Measurements from ENCODE around the gene EEF1G.

DNA sequence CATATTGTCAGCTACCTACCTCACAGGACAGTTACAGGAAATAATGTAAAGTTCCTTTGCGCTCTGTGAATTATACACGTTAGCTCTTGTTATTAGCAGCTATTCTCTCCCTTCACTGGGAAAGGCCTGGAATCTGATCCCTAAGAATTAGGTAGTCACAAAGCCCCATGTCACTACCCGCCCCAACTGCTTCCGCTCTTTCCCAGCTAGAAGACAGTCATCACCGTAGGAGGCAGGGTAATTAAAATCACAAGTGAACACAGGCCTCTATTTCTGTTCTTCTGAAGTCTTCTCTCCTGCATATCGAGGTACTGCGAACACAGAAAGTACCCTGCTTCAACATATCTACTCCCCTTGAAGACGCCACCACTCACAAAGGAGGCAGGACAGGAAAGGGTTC is 14.5 kb downstream of the EEF1G start:
- TF ChIP-seq, protein P1, sequence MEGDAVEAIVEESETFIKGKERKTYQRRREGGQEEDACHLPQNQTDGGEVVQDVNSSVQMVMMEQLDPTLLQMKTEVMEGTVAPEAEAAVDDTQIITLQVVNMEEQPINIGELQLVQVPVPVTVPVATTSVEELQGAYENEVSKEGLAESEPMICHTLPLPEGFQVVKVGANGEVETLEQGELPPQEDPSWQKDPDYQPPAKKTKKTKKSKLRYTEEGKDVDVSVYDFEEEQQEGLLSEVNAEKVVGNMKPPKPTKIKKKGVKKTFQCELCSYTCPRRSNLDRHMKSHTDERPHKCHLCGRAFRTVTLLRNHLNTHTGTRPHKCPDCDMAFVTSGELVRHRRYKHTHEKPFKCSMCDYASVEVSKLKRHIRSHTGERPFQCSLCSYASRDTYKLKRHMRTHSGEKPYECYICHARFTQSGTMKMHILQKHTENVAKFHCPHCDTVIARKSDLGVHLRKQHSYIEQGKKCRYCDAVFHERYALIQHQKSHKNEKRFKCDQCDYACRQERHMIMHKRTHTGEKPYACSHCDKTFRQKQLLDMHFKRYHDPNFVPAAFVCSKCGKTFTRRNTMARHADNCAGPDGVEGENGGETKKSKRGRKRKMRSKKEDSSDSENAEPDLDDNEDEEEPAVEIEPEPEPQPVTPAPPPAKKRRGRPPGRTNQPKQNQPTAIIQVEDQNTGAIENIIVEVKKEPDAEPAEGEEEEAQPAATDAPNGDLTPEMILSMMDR (IDR thresholded peaks at IDR 0.05): no peak
- TF ChIP-seq EZH2 (IDR thresholded peaks at IDR 0.05; ENCODE audit: borderline replicate concordance, insufficient read depth, low read depth, low read length, poor library complexity, severe bottlenecking): no peak

All from B cell (primary cell).